Measurements from ENCODE around the gene RAB25.

Gene RAB25

DNA sequence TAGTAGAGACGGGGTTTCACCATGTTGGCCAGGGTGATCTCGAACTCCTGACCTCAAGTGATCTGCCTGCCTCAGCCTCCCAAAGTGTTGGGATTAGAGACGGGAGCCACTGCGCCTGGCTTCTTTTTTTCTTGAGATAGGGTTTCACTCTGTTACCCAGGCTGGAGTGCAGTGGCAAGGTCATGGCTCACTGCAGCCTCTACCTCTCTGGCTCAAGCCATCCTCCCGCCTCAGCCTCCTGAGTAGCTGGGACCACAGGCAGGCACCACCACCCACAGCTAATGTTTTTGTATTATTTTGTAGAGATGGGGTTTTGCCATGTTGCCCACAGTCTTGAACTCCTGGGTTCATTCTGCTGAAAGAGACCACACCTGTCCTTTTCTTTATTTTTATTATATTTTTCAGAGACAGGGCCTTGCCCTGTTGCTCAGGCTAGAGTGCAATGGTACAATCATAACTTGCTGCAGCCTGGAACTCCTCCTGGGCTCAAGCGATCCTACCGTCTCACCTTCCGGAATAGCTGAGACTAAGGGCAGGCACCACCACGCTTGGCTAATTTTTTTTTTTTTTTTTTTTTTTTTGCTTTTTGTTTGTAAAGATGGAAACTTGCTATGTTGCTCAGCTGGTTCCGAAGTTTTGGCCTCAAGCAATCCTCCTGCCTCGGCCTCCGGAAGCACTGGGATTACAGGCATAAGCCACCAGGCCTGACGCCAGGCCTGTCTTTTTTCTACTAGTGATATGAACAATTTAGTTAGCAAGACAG, 56.6 kb downstream of the RAB25 start:
- H3K27ac ChIP-seq (ENCODE audit: low read length), result no peak overlapping the region

DNA sequence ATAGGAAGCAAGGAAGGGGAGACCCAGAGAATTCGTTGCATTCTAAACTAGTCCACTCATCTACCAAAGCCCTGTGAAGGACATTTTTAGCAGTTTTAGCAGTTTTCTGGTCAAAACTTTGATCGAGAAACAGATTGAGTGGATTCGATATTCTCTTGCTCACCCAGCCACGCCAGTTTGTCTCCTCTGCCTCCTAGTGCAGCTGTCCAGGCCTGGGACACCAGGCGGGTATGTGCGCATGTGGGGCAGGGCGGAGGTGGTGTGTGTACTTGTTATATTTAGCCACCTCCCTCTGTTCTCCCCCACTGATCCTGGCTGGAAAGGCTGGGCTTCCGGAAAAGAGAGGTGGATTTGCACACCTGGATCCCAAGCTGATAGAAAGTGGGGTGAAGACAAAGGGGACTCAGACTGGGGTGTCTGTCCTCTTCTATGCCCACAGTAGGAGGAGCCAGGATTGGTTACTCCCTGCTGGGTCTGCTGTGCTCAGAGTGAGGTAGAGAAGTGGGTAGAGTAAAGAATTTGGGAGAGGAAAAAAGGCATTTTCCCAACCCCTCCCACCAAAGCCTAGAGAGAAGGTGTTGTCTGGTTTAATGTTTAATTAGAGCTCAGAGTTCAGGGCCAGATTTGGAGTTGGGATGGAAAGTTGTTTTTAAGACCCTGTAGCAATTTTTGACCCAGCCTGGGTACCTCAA, 57.4 kb downstream of the RAB25 start:
- Histone ChIP-seq H3K27ac (ENCODE audit: low read length) (no peak overlapping the region), H3K4me3 (ENCODE audit: low read length) (no peak overlapping the region), H3K4me1 (ENCODE audit: control insufficient read depth, insufficient read depth, low read length) (peaks cover 12% of the 10 kb centered on the region; the same call in 1 of the 2 replicates), H3K9me3 (ENCODE audit: control insufficient read depth, insufficient read depth, low read length) (no peaks in the 10 kb centered on the region), H3K27me3 (ENCODE audit: control insufficient read depth, insufficient read depth, low read length) (no peaks in the 10 kb centered on the region), H3K36me3 (ENCODE audit: control insufficient read depth, insufficient read depth, low read length) (no peaks in the 10 kb centered on the region)
- no CpG with 5 or more reads among the region's 8 CpGs for WGBS (ENCODE audit: insufficient coverage, insufficient read length)
- no peak for DNase-seq (ENCODE audit: low read depth, low spot score)

More for the DNA sequence above, 56.6 kb downstream of the RAB25 start:
- DNase-seq (ENCODE audit: low read depth, low spot score), result no peak
- Histone ChIP-seq H3K4me1 (ENCODE audit: control insufficient read depth, insufficient read depth, low read length) (peaks cover 9% of the 10 kb centered on the region; the same call in 1 of the 2 replicates), H3K4me3 (ENCODE audit: low read length) (no peak overlapping the region), H3K9me3 (ENCODE audit: control insufficient read depth, insufficient read depth, low read length) (no peaks in the 10 kb centered on the region), H3K36me3 (ENCODE audit: control insufficient read depth, insufficient read depth, low read length) (no peaks in the 10 kb centered on the region), H3K27me3 (ENCODE audit: control insufficient read depth, insufficient read depth, low read length) (no peaks in the 10 kb centered on the region)
- WGBS (ENCODE audit: insufficient coverage, insufficient read length), result no CpG with 5 or more reads among the region's 13 CpGs

DNA sequence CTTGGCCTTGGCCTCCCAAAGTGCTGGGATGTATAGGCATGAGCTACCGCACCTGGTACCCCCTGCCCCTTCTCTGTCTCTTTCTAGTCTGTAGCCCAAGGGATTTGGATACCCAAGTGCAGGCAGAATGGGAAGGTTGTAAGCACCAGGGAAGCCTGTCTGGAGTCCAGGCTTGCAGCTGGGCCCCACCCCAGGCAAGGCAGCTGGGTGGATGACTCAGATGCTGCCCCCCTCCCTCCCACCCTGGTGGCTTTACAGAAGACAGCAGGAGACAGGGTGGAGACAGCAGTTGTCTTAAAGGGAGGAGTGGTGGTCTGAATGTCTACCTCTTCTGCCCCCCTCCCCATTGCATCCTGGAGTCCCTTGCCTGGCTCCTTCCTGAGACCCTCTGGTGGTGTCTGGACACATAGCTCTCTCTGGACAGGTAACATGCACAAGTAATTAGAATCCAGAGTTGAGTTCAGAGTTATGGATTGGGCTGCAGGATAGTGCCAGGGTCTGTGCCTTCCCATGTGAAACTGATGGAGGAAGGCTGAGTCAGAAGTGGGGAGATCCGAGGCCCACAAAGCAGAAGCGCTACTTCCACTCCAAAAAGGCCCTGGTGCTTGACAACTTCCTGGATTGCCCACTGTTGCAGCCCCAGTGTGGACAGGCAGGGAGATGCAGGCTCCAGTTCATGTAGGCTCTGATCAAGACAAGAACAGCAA, 58.7 kb downstream of the RAB25 start:
- no peaks in the 10 kb centered on the region for H3K9me3 ChIP-seq (ENCODE audit: control insufficient read depth, insufficient read depth, low read length)
- H3K36me3 ChIP-seq (ENCODE audit: control insufficient read depth, insufficient read depth, low read length), result no peaks in the 10 kb centered on the region
- no peak overlapping the region for H3K4me3 ChIP-seq (ENCODE audit: low read length)
- peaks cover 10% of the 10 kb centered on the region for H3K4me1 ChIP-seq (ENCODE audit: control insufficient read depth, insufficient read depth, low read length)
- H3K27ac ChIP-seq (ENCODE audit: low read length), result no peak overlapping the region
- H3K27me3 ChIP-seq (ENCODE audit: control insufficient read depth, insufficient read depth, low read length), result no peaks in the 10 kb centered on the region
- no peak for DNase-seq (ENCODE audit: low read depth, low spot score)
- no CpG with 5 or more reads among the region's 3 CpGs for WGBS (ENCODE audit: insufficient coverage, insufficient read length)
